HCT116 (cell line): ENCODE results near the gene SLCO1A2. TPM values are rescaled to one million over a fixed set of nuclear protein-coding genes. Genes with fewer than 3 reads are reported as not detected.

Source experiments
- ATAC-seq: fragments of 200-7000 bp; cut with Tn5 transposase; 2 replicates; pipeline ENCODE4 v1.9.1; 2020; ENCODE audit warnings: mild to moderate bottlenecking, moderate library complexity
- BruUV-seq: library from RNA; stranded (reverse); fragments of 400-500 nt; replicated peaks from 2 replicates; lab custom pipeline; 2021; lab: Mats Ljungman, UMichigan
- CTCF ChIA-PET: fragments of 300-600 bp; sonication (Branson Sonifier 250); formaldehyde crosslinking; loops from one replicate; lab custom pipeline; 2021; ENCODE audit warnings: antibody characterized with exemption; lab: Charles Lee
- POLR2A ChIA-PET: fragments of 300-600, 350-600 bp; sonication (Branson Sonifier 250); formaldehyde crosslinking; loops from one replicate; lab custom pipeline; 2021; ENCODE audit warnings: antibody characterized with exemption; lab: Charles Lee
- RAD21 ChIA-PET, 2 experiments: fragments of 300-600 bp; sonication (Branson Sonifier 250); formaldehyde crosslinking; loops; one replicate each; lab custom pipeline; 2023; ENCODE audit warnings: low total read pairs in 2 of 2; ENCODE audit not compliant: uncharacterized antibody in 2 of 2, unreplicated experiment in 2 of 2, low non-redundant PET in 1 of 2; lab: Charles Lee
- DNase-seq: peaks from one replicate; pipeline ENCODE4 v3.0.0-alpha.2; 2010; ENCODE audit warnings: low read depth, low spot score
- H2AFZ ChIP-seq: fragments of 200-600 bp; shearing (Covaris generic), sonication (generic); 2 replicates; pipeline ENCODE4 v1.6.1; 2017; ENCODE audit warnings: low read depth, mixed run types, mixed read lengths, antibody characterized with exemption, low read length; ENCODE audit not compliant: poor library complexity, severe bottlenecking
- H3K27ac ChIP-seq: 2 replicates; pipeline ENCODE4 v1.5.1; 2012; ENCODE audit warnings: low read depth, low read length
- H3K27me3 ChIP-seq: fragments of 200-600 bp; sonication (generic); 2 replicates; pipeline ENCODE4 v1.6.1; 2016; ENCODE audit warnings: mixed run types, low read length, mixed read lengths; ENCODE audit not compliant: insufficient read depth
- H3K36me3 ChIP-seq, 2 experiments: fragments of 200-500 bp in 1 of 2; fragments of 200-600 bp in 1 of 2; sonication (Bioruptor generic) in 1 of 2; sonication (generic) in 1 of 2; 2 replicates each; pipeline versions ENCODE4 v1.5.1 to v1.6.1; 2014 to 2016; ENCODE audit warnings: low read length in 2 of 2, inconsistent platforms in 1 of 2, mixed read lengths in 1 of 2, mixed run types in 1 of 2; ENCODE audit not compliant: insufficient read depth in 2 of 2, control insufficient read depth in 1 of 2
- H3K4me1 ChIP-seq, 2 experiments: fragments of 200-600 bp in 1 of 2; sonication (generic) in 1 of 2; 2 replicates each; pipeline versions ENCODE4 v1.5.1 to v1.6.1; 2012 to 2017; ENCODE audit warnings: low read length in 2 of 2, inconsistent platforms in 1 of 2, mild to moderate bottlenecking in 1 of 2, mixed read lengths in 1 of 2, mixed run types in 1 of 2, moderate library complexity in 1 of 2; ENCODE audit not compliant: insufficient read depth in 2 of 2, control insufficient read depth in 1 of 2
- H3K4me2 ChIP-seq: fragments of 200-600 bp; sonication (generic); 2 replicates; pipeline ENCODE4 v1.6.1; 2017; ENCODE audit warnings: mixed run types, low read length, mixed read lengths
- H3K4me3 ChIP-seq, 2 experiments: fragments of 200-600 bp in 1 of 2; sonication (generic) in 1 of 2; replicated peaks in 1 of 2; 2 replicates each; pipeline ENCODE4 v1.5.1; 2011 to 2016; ENCODE audit warnings: low read length in 2 of 2, control low read depth in 1 of 2, low read depth in 1 of 2, mild to moderate bottlenecking in 1 of 2, mixed read lengths in 1 of 2, mixed run types in 1 of 2
- H3K79me2 ChIP-seq: fragments of 200-600 bp; sonication (generic); 2 replicates; pipeline ENCODE4 v1.6.1; 2017; ENCODE audit warnings: mild to moderate bottlenecking, mixed run types, low read length, moderate library complexity, mixed read lengths; ENCODE audit not compliant: insufficient read depth
- H3K9ac ChIP-seq: fragments of 200-600 bp; sonication (generic); 2 replicates; pipeline ENCODE4 v1.6.1; 2016; ENCODE audit warnings: low read length, mixed read lengths
- H3K9me2 ChIP-seq: fragments of 200-600 bp; sonication (generic), shearing (Covaris generic); 2 replicates; pipeline ENCODE4 v1.6.1; 2017; ENCODE audit warnings: mixed run types, mild to moderate bottlenecking, moderate library complexity; ENCODE audit not compliant: insufficient read depth
- H3K9me3 ChIP-seq, 2 experiments: fragments of 200-500 bp in 1 of 2; fragments of 200-600 bp in 1 of 2; sonication (Bioruptor generic) in 1 of 2; sonication (generic) in 1 of 2; 2 replicates each; pipeline ENCODE4 v1.6.1; 2014 to 2017; ENCODE audit warnings: low read length in 2 of 2, mixed read lengths in 2 of 2, inconsistent platforms in 1 of 2, low read depth in 1 of 2, mild to moderate bottlenecking in 1 of 2, mixed run types in 1 of 2, moderate library complexity in 1 of 2; ENCODE audit not compliant: control insufficient read depth in 1 of 2, insufficient read depth in 1 of 2
- H4K20me1 ChIP-seq: fragments of 200-600 bp; sonication (generic), shearing (Covaris generic); 2 replicates; pipeline ENCODE4 v1.6.1; 2017; ENCODE audit warnings: mixed run types, mild to moderate bottlenecking, moderate library complexity; ENCODE audit not compliant: insufficient read depth
- CBX3 ChIP-seq: IDR thresholded peaks from 2 replicates; pipeline ENCODE4 v1.6.1; 2012; ENCODE audit warnings: low read depth
- CEBPB ChIP-seq: IDR thresholded peaks from 2 replicates; pipeline ENCODE4 v1.6.1; 2012; ENCODE audit warnings: low read depth
- EGR1 ChIP-seq: IDR thresholded peaks from 2 replicates; pipeline ENCODE4 v1.6.1; 2012; ENCODE audit warnings: low read depth
- ELF1 ChIP-seq: IDR thresholded peaks from 2 replicates; pipeline ENCODE4 v1.6.1; 2012; ENCODE audit warnings: low read depth, borderline replicate concordance
- EZH2 ChIP-seq: fragments of 200-600 bp; sonication (generic); IDR thresholded peaks from 2 replicates; pipeline ENCODE4 v1.6.1; 2017; ENCODE audit warnings: antibody characterized with exemption, mixed run types
- FOSL1 ChIP-seq: IDR thresholded peaks from 2 replicates; pipeline ENCODE4 v1.6.1; 2012; ENCODE audit warnings: low read depth
- RAD21 ChIP-seq: IDR thresholded peaks from 2 replicates; pipeline ENCODE4 v1.6.1; 2012; ENCODE audit warnings: low read depth, mild to moderate bottlenecking
- SIN3A ChIP-seq: IDR thresholded peaks from 2 replicates; pipeline ENCODE4 v1.6.1; 2012; ENCODE audit warnings: low read depth
- SP1 ChIP-seq: IDR thresholded peaks from 2 replicates; pipeline ENCODE4 v1.6.1; 2012; ENCODE audit warnings: low read depth
- TCF7L2 ChIP-seq: IDR thresholded peaks from 2 replicates; pipeline ENCODE4 v1.7.0; 2011; ENCODE audit warnings: borderline replicate concordance, inconsistent platforms; ENCODE audit not compliant: insufficient read depth, insufficient read length; ENCODE audit errors: extremely low read depth
- YY1 ChIP-seq: IDR thresholded peaks from 2 replicates; pipeline ENCODE4 v1.6.1; 2011; ENCODE audit warnings: low read length, low read depth, moderate library complexity, mild to moderate bottlenecking; ENCODE audit not compliant: insufficient replicate concordance; ENCODE audit errors: extremely low read depth
- ZBTB33 ChIP-seq: IDR thresholded peaks from 2 replicates; pipeline ENCODE4 v1.6.1; 2011; ENCODE audit warnings: mild to moderate bottlenecking, low read length, moderate library complexity; ENCODE audit not compliant: insufficient replicate concordance; ENCODE audit errors: extremely low read depth
- ZFX ChIP-seq: fragments of 450-650 bp; IDR thresholded peaks from 2 replicates; pipeline ENCODE4 v1.6.1; 2017
- intact Hi-C: fragments of 100-400 bp; cut with micrococcal nuclease; formaldehyde crosslinking; loops from 2 replicates; pipeline ENCODE4 v1.10.0; 2022
- total RNA-seq: library from RNA; stranded (reverse); gene quantifications from one replicate; pipeline ENCODE4 v1.2.1, GENCODE V29; 2021; ENCODE audit not compliant: unreplicated experiment
- TF ChIP-seq, protein P1 (sequence below): IDR thresholded peaks from 2 replicates; pipeline ENCODE4 v1.6.1; 2012; ENCODE audit warnings: low read depth

The SLCO1A2 gene
- total RNA-seq, 1 experiment from 2014 or later, result 0.49 TPM

DNA sequence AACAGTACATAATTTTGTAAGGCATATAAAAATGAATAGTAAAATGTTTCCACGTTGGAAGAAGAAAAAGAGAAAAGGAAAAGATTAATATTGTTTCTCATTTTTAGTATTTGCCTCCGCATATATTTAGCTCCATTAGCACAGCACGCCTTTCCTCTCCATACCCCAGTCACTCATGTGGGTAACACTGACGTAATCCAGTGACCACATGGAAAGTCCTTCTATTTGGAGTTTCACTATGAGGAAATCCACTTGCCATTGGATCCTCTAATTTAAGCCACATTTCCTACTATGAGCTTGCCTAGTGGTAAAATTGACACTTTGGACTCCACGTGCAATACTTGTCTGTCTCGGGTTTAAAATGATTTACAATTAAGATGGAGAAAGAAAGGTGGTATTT, 5.7 kb upstream of the SLCO1A2 start:
- POLR2A ChIA-PET, result no interaction called here
- Histone ChIP-seq H4K20me1 (no peaks in the 10 kb centered on the region), H3K36me3 (no peaks in the 10 kb centered on the region), H3K27me3 (no peaks in the 10 kb centered on the region), H3K9me2 (no peaks in the 10 kb centered on the region), H2AFZ (no peak overlapping the region), H3K9me3 (no peaks in the 10 kb centered on the region), H3K9ac (no peak overlapping the region), H3K4me2 (no peak overlapping the region), H3K4me3 (no peak overlapping the region), H3K27ac (no peak overlapping the region), H3K79me2 (no peaks in the 10 kb centered on the region), H3K4me1 (no peaks in the 10 kb centered on the region)
- no peak for ATAC-seq
- no peak for DNase-seq
- intact Hi-C loops, result no loop called here
- no TSS peak for BruUV-seq
- no peak for TF ChIP-seq EGR1
- no peak for TF ChIP-seq ZFX
- TF ChIP-seq EZH2, result no peak
- TF ChIP-seq CBX3, result no peak
- no peak for TF ChIP-seq FOSL1
- no peak for TF ChIP-seq ZBTB33
- RAD21 ChIA-PET, result no interaction called here
- CTCF ChIA-PET, result no interaction called here

DNA sequence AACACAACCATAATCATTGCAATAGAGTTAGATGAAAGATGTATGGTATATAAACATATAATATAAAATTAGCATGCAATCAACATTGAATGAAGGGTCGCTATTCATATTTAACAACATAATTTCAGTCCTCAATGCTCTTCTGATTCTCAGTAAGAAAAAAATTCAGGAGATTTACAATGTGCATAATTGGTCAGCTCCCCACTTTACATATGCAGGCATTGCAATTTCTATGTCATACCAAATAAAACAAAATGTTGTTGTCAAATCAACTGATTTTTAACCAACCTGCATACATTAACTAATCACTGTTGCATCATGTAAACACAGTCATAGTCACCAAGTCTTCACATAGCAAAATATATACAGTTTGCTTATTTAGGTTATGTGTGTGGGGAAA, 5.2 kb upstream of the SLCO1A2 start:
- Histone ChIP-seq H3K36me3 (no peaks in the 10 kb centered on the region), H3K9me2 (no peaks in the 10 kb centered on the region), H3K79me2 (no peaks in the 10 kb centered on the region), H3K9me3 (no peaks in the 10 kb centered on the region), H3K4me3 (no peak overlapping the region), H3K4me1 (no peaks in the 10 kb centered on the region), H3K9ac (no peak overlapping the region), H4K20me1 (no peaks in the 10 kb centered on the region), H2AFZ (no peak overlapping the region), H3K27ac (no peak overlapping the region), H3K4me2 (no peak overlapping the region), H3K27me3 (no peaks in the 10 kb centered on the region)
- DNase-seq, result no peak
- ChIA-PET RAD21 (no interaction called here), CTCF (no interaction called here), POLR2A (no interaction called here)
- no TSS peak for BruUV-seq
- intact Hi-C loops, result no loop called here
- no peak for ATAC-seq
- TF ChIP-seq RAD21 (no peak), ZBTB33 (no peak), YY1 (no peak), SP1 (no peak), ELF1 (no peak), EZH2 (no peak), SIN3A (no peak), CEBPB (no peak), TCF7L2 (no peak)
- TF ChIP-seq, protein P1, sequence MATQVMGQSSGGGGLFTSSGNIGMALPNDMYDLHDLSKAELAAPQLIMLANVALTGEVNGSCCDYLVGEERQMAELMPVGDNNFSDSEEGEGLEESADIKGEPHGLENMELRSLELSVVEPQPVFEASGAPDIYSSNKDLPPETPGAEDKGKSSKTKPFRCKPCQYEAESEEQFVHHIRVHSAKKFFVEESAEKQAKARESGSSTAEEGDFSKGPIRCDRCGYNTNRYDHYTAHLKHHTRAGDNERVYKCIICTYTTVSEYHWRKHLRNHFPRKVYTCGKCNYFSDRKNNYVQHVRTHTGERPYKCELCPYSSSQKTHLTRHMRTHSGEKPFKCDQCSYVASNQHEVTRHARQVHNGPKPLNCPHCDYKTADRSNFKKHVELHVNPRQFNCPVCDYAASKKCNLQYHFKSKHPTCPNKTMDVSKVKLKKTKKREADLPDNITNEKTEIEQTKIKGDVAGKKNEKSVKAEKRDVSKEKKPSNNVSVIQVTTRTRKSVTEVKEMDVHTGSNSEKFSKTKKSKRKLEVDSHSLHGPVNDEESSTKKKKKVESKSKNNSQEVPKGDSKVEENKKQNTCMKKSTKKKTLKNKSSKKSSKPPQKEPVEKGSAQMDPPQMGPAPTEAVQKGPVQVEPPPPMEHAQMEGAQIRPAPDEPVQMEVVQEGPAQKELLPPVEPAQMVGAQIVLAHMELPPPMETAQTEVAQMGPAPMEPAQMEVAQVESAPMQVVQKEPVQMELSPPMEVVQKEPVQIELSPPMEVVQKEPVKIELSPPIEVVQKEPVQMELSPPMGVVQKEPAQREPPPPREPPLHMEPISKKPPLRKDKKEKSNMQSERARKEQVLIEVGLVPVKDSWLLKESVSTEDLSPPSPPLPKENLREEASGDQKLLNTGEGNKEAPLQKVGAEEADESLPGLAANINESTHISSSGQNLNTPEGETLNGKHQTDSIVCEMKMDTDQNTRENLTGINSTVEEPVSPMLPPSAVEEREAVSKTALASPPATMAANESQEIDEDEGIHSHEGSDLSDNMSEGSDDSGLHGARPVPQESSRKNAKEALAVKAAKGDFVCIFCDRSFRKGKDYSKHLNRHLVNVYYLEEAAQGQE, result no peak
